NAMALWA (cell line): ENCODE data around the gene IER3.

Experiments
- DNase-seq: peaks from one replicate; pipeline ENCODE4 v3.0.0-alpha.2; 2015; ENCODE audit warnings: low spot score

Gene IER3

GRCh38 chr6:30744054-30744805, at the start of gene IER3:
Gene IER3 (minus strand): TSS chr6:30744547. CDS start chr6:30744518, 29 bp downstream.
- DNase-seq = peak; percentile 75

GRCh38 chr6:30793521-30794194, 49.3 kb upstream of the IER3 start:
- peak; percentile 27 for DNase-seq

GRCh38 chr6:30792786-30793185, 48.4 kb upstream of the IER3 start:
- no peak for DNase-seq

GRCh38 chr6:30790724-30791383, 46.5 kb upstream of the IER3 start:
- no peak for DNase-seq

GRCh38 chr6:30789606-30790005, 45.3 kb upstream of the IER3 start:
- no peak for DNase-seq

GRCh38 chr6:30787954-30788353, 43.6 kb upstream of the IER3 start:
- no peak for DNase-seq

GRCh38 chr6:30782425-30783014, 38.2 kb upstream of the IER3 start:
- no peak for DNase-seq

- DNase-seq = peak; percentile 51
Observed at GRCh38 chr6:30781743-30782424, 37.5 kb upstream of the IER3 start.

GRCh38 chr6:30781395-30781742, 37.0 kb upstream of the IER3 start:
- DNase-seq = no peak

GRCh38 chr6:30780642-30780920, 36.2 kb upstream of the IER3 start:
- DNase-seq = no peak

- DNase-seq = no peak
Observed at GRCh38 chr6:30779850-30780641, 35.7 kb upstream of the IER3 start.

GRCh38 chr6:30778001-30778635, 33.8 kb upstream of the IER3 start:
- DNase-seq = no peak

- DNase-seq = no peak
Observed at GRCh38 chr6:30777155-30777485, 32.8 kb upstream of the IER3 start.

GRCh38 chr6:30776390-30777154, 32.2 kb upstream of the IER3 start:
- DNase-seq = no peak

- DNase-seq = no peak
Observed at GRCh38 chr6:30775104-30775503, 30.8 kb upstream of the IER3 start.

- DNase-seq = no peak
Observed at GRCh38 chr6:30774701-30775100, 30.4 kb upstream of the IER3 start.

- DNase-seq = no peak
Observed at GRCh38 chr6:30770592-30770991, 26.2 kb upstream of the IER3 start.

GRCh38 chr6:30769853-30770524, 25.6 kb upstream of the IER3 start:
- no peak for DNase-seq

- DNase-seq = no peak
Observed at GRCh38 chr6:30769088-30769852, 24.9 kb upstream of the IER3 start.
